Measurements from ENCODE around the gene MISP. TPM values are rescaled to one million over a fixed set of nuclear protein-coding genes. Genes with fewer than 3 reads are reported as not detected.

The MISP gene
- total and polyA plus RNA-seq, 2 donors (not counting 1 experiment from before 2014, with no cell fraction given), result not detected

GRCh38 chr19:703329-703650, 47.6 kb upstream of the MISP start:
- POLR2A ChIA-PET, result no interaction called here
- H3K9me3 ChIP-seq (ENCODE audit: control extremely low read depth in 1 of 3, control insufficient read depth in 2 of 3, insufficient read depth in 1 of 3, low read length in 2 of 3), result peaks cover 0 to 37% (median 2%) of the 10 kb centered on the region in 3 donors
- no peak overlapping the region for H3K4me3 ChIP-seq (ENCODE audit: control extremely low read depth in 1 of 5, extremely low read depth in 1 of 5, insufficient read depth in 1 of 5, low read depth in 2 of 5, low read length in 4 of 5)
- peaks cover 10% of the 10 kb centered on the region in 2 donors for H3K4me1 ChIP-seq (ENCODE audit: control insufficient read depth in 2 of 2, insufficient read depth in 2 of 2, low read length in 2 of 2)
- TF ChIP-seq EZH2 (IDR thresholded peaks at IDR 0.05; ENCODE audit: borderline replicate concordance, insufficient read depth, low read depth, low read length, poor library complexity, severe bottlenecking), result no peak
- TF ChIP-seq, protein P1, sequence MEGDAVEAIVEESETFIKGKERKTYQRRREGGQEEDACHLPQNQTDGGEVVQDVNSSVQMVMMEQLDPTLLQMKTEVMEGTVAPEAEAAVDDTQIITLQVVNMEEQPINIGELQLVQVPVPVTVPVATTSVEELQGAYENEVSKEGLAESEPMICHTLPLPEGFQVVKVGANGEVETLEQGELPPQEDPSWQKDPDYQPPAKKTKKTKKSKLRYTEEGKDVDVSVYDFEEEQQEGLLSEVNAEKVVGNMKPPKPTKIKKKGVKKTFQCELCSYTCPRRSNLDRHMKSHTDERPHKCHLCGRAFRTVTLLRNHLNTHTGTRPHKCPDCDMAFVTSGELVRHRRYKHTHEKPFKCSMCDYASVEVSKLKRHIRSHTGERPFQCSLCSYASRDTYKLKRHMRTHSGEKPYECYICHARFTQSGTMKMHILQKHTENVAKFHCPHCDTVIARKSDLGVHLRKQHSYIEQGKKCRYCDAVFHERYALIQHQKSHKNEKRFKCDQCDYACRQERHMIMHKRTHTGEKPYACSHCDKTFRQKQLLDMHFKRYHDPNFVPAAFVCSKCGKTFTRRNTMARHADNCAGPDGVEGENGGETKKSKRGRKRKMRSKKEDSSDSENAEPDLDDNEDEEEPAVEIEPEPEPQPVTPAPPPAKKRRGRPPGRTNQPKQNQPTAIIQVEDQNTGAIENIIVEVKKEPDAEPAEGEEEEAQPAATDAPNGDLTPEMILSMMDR (IDR thresholded peaks at IDR 0.05), result no peak
- H3K4me2 ChIP-seq (replicated peaks; ENCODE audit: low read depth, low read length, poor library complexity, severe bottlenecking), result peak overlapping the region; percentile 42
- H3K36me3 ChIP-seq (replicated peaks in 1 of 2; ENCODE audit: control extremely low read depth in 1 of 2, control insufficient read depth in 1 of 2, extremely low read depth in 1 of 2, insufficient read depth in 2 of 2, low read length in 1 of 2), result no peaks in the 10 kb centered on the region
- Mint-ChIP-seq H3K4me3 (peak overlapping the region; percentile 47), H3K27me3 (peaks cover 22% of the 10 kb centered on the region), H3K4me1 (peaks cover 12% of the 10 kb centered on the region), H3K27ac (no peak overlapping the region), H3K9me3 (ENCODE audit: insufficient read depth) (peaks cover 1% of the 10 kb centered on the region)
- H3K9ac ChIP-seq (ENCODE audit: low read length), result no peak overlapping the region
- CTCF ChIA-PET, result interaction anchor here (1.6 kb wide), 1 partner anchor 31 kb away, joined by 4 read pairs; no protein-coding TSS in a partner anchor
- intact Hi-C loops (cut with micrococcal nuclease), result no loop called here
- H2AFZ ChIP-seq (ENCODE audit: insufficient read depth, low read depth, low read length, poor library complexity, severe bottlenecking), result no peak overlapping the region
- WGBS (ENCODE audit: insufficient coverage), result 8% methylated on average over 4 of the region's 4 CpGs
- no peak for DNase-seq
- no peaks in the 10 kb centered on the region for H4K20me1 ChIP-seq (ENCODE audit: control insufficient read depth, insufficient read depth, low read length, poor library complexity, severe bottlenecking)
- H3K27ac ChIP-seq (ENCODE audit: low read length in 2 of 2), result no peak overlapping the region
- ATAC-seq (ENCODE audit: low read depth), result peak; percentile 23
- peaks cover 0 to 35% (median 5%) of the 10 kb centered on the region in 4 experiments for H3K27me3 ChIP-seq (replicated peaks in 1 of 4; ENCODE audit: control extremely low read depth in 1 of 4, control insufficient read depth in 3 of 4, insufficient read depth in 4 of 4, low read length in 3 of 4)
- H3K79me2 ChIP-seq (ENCODE audit: control insufficient read depth, insufficient read depth, low read length), result no peaks in the 10 kb centered on the region

GRCh38 chr19:703651-704446, 47.1 kb upstream of the MISP start:
- CTCF ChIA-PET, result interaction anchor here (1.6 kb wide), 1 partner anchor 30 kb away, joined by 4 read pairs; no protein-coding TSS in a partner anchor
- H3K79me2 ChIP-seq (ENCODE audit: control insufficient read depth, insufficient read depth, low read length), result no peaks in the 10 kb centered on the region
- no peak overlapping the region for H3K27ac ChIP-seq (ENCODE audit: low read length in 2 of 2)
- peaks cover 1% of the 10 kb centered on the region for H3K9me3 Mint-ChIP-seq (ENCODE audit: insufficient read depth)
- H3K4me2 ChIP-seq (replicated peaks; ENCODE audit: low read depth, low read length, poor library complexity, severe bottlenecking), result peak overlapping the region; percentile 42
- no peak overlapping the region for H3K9ac ChIP-seq (ENCODE audit: low read length)
- H3K27ac Mint-ChIP-seq, result no peak overlapping the region
- H3K4me1 ChIP-seq (ENCODE audit: control insufficient read depth in 2 of 2, insufficient read depth in 2 of 2, low read length in 2 of 2), result peaks cover 10% of the 10 kb centered on the region in 2 donors
- TF ChIP-seq EZH2 (IDR thresholded peaks at IDR 0.05; ENCODE audit: borderline replicate concordance, insufficient read depth, low read depth, low read length, poor library complexity, severe bottlenecking), result no peak
- TF ChIP-seq, protein P1 (IDR thresholded peaks at IDR 0.05), result no peak
- POLR2A ChIA-PET, result no interaction called here
- ATAC-seq (ENCODE audit: low read depth) (peak; percentile 74), DNase-seq (peak; percentile 60)
- H3K4me1 Mint-ChIP-seq, result peaks cover 12% of the 10 kb centered on the region
- H3K4me3 Mint-ChIP-seq, result no peak overlapping the region
- no peak overlapping the region for H3K4me3 ChIP-seq (ENCODE audit: control extremely low read depth in 1 of 5, extremely low read depth in 1 of 5, insufficient read depth in 1 of 5, low read depth in 2 of 5, low read length in 4 of 5)
- WGBS (ENCODE audit: insufficient coverage), result 4% methylated on average over 32 of the region's 50 CpGs
- no peak overlapping the region for H2AFZ ChIP-seq (ENCODE audit: insufficient read depth, low read depth, low read length, poor library complexity, severe bottlenecking)
- intact Hi-C loops (cut with micrococcal nuclease), result no loop called here
- H3K27me3 Mint-ChIP-seq, result peaks cover 22% of the 10 kb centered on the region
- peaks cover 0 to 39% (median 2%) of the 10 kb centered on the region in 3 donors for H3K9me3 ChIP-seq (ENCODE audit: control extremely low read depth in 1 of 3, control insufficient read depth in 2 of 3, insufficient read depth in 1 of 3, low read length in 2 of 3)
- no peaks in the 10 kb centered on the region for H3K36me3 ChIP-seq (replicated peaks in 1 of 2; ENCODE audit: control extremely low read depth in 1 of 2, control insufficient read depth in 1 of 2, extremely low read depth in 1 of 2, insufficient read depth in 2 of 2, low read length in 1 of 2)
- H4K20me1 ChIP-seq (ENCODE audit: control insufficient read depth, insufficient read depth, low read length, poor library complexity, severe bottlenecking), result no peaks in the 10 kb centered on the region
- H3K27me3 ChIP-seq (replicated peaks in 1 of 4; ENCODE audit: control extremely low read depth in 1 of 4, control insufficient read depth in 3 of 4, insufficient read depth in 4 of 4, low read length in 3 of 4), result peaks cover 0 to 37% (median 6%) of the 10 kb centered on the region in 4 experiments
